Endothelial cell of umbilical vein (primary cell): ENCODE results near the gene AHRR.

ENCODE experiments used
- CTCF ChIP-seq, 2 donors: IDR thresholded peaks; 1 replicate in 1 of 2; 2 replicates in 1 of 2; pipeline ENCODE4 v1.5.1; 2011; ENCODE audit warnings: low read length in 2 of 2, mild to moderate bottlenecking in 2 of 2, moderate library complexity in 2 of 2, control low read depth in 1 of 2, inconsistent platforms in 1 of 2, low read depth in 1 of 2; ENCODE audit not compliant: insufficient read depth in 1 of 2; ENCODE audit errors: extremely low read depth in 1 of 2
- EZH2 ChIP-seq: IDR thresholded peaks from 2 replicates; pipeline ENCODE4 v1.6.1; 2012; ENCODE audit warnings: borderline replicate concordance, low read depth, mild to moderate bottlenecking, moderate library complexity, low read length, inconsistent platforms; ENCODE audit not compliant: severe bottlenecking
- POLR2A ChIP-seq: IDR thresholded peaks from 2 replicates; pipeline ENCODE4 v1.6.1; 2012; ENCODE audit warnings: low read depth, mild to moderate bottlenecking, control low read depth, low read length
- POLR2AphosphoS5 ChIP-seq: IDR thresholded peaks from 2 replicates; pipeline ENCODE4 v1.6.1; 2012; ENCODE audit warnings: low read depth, mild to moderate bottlenecking, control low read depth, low read length, moderate library complexity; ENCODE audit not compliant: insufficient read depth

- no peak for TF ChIP-seq EZH2
- TF ChIP-seq CTCF (IDR thresholded peaks at IDR 0.05; ENCODE audit: extremely low read depth in 1 of 2, insufficient read depth in 1 of 2, low read depth in 1 of 2, low read length in 2 of 2) = no peak
- TF ChIP-seq POLR2AphosphoS5 = no peak
- TF ChIP-seq POLR2A = no peak
Observed at GRCh38 chr5:482506-482905, 161.0 kb downstream of the AHRR start.
